ENCODE results near the gene AGTRAP.

DNA sequence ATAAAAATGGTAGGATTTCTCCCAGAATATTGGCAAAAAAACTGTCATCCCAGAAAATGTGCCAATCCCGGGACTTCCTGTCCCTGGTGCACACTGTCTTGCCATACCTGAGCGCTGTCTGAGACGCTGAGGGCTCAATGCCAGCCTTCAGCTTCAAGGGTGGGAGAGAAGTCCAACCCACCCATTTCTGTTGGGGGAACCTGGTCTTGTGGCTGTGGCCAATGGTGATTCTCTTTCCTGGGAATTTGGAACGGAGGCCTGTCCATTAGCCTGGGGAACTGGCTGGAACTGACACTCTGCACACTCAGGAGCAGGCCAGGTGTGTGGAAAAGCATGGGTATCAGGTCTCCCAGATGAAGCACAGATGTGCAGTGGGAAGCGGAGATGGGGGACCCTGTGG lies 63.2 kb downstream of the AGTRAP start:
- TF ChIP-seq, protein P1, sequence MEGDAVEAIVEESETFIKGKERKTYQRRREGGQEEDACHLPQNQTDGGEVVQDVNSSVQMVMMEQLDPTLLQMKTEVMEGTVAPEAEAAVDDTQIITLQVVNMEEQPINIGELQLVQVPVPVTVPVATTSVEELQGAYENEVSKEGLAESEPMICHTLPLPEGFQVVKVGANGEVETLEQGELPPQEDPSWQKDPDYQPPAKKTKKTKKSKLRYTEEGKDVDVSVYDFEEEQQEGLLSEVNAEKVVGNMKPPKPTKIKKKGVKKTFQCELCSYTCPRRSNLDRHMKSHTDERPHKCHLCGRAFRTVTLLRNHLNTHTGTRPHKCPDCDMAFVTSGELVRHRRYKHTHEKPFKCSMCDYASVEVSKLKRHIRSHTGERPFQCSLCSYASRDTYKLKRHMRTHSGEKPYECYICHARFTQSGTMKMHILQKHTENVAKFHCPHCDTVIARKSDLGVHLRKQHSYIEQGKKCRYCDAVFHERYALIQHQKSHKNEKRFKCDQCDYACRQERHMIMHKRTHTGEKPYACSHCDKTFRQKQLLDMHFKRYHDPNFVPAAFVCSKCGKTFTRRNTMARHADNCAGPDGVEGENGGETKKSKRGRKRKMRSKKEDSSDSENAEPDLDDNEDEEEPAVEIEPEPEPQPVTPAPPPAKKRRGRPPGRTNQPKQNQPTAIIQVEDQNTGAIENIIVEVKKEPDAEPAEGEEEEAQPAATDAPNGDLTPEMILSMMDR (IDR thresholded peaks at IDR 0.05; ENCODE audit: low read depth, low read length): no peak
- no peak for TF ChIP-seq POLR2A (IDR thresholded peaks at IDR 0.05; ENCODE audit: extremely low read depth, insufficient read length)
- no peak for TF ChIP-seq MYC (IDR thresholded peaks at IDR 0.05; ENCODE audit: low read depth, low read length)
- TF ChIP-seq, protein P2, sequence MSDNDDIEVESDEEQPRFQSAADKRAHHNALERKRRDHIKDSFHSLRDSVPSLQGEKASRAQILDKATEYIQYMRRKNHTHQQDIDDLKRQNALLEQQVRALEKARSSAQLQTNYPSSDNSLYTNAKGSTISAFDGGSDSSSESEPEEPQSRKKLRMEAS (IDR thresholded peaks at IDR 0.05; ENCODE audit: low read depth, low read length): no peak
